ENCODE measurements around the gene GSTA1.
"Not testable (repeated sequence)": the region's sequence is repeated elsewhere in the genome, so short reads cannot be mapped to it uniquely, and the experiment has no call there.

- TF ChIP-seq SPI1 (IDR thresholded peaks at IDR 0.05; ENCODE audit: low read depth, low read length); POLR2A (IDR thresholded peaks at IDR 0.05; ENCODE audit: low read depth, low read length); POLR2AphosphoS5 (IDR thresholded peaks at IDR 0.05; ENCODE audit: low read depth, low read length); TAF1 (IDR thresholded peaks at IDR 0.05; ENCODE audit: low read depth, low read length); PAX5 (IDR thresholded peaks at IDR 0.05; ENCODE audit: insufficient read depth, low read length, severe bottlenecking); POU2F2 (IDR thresholded peaks at IDR 0.05; ENCODE audit: low read depth, low read length): not testable (repeated sequence)
Observed at GRCh38 chr6:52753137-52753536, 50.5 kb downstream of the GSTA1 start.
